GF-D8 (cell line): ENCODE data around the gene RELB.

ENCODE experiments used
- DNase-seq: peaks from one replicate; lab custom pipeline; 2025; lab: John Stamatoyannopoulos, UW

RELB gene

DNA sequence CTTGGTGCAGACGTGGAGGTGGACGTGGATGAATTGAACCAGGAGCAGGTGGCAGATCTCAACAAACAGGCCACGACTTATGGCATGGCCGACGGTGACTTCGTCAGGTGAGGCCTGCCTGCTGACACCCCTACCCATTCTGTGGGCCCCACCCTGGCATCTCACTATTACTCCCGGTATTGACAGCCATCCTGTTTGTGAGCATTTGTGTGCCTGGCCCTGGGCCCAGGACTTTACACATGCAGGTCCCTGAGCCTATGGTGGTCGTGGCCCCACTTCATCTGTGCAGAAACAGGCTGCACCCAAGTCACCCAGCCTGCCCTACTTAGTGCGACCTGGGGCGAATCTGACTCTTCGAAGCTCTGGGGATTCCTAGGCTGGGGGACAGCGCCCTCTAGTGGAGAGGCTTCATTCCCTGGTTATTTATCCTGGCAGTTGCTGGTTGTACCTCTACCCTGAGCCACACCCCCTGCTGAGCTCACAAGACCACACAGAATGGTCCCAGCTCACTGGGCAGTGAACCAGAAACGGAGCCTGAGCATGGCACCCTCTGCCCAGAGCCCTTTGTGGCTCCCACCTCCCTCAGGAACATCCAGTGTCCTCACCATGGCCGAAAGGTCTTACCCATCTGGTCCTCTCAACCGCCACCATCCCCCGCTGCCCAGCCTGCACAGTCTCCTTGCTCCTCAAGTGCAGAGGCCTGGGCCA, 58.1 kb downstream of the RELB start:
- no peak for DNase-seq

DNA sequence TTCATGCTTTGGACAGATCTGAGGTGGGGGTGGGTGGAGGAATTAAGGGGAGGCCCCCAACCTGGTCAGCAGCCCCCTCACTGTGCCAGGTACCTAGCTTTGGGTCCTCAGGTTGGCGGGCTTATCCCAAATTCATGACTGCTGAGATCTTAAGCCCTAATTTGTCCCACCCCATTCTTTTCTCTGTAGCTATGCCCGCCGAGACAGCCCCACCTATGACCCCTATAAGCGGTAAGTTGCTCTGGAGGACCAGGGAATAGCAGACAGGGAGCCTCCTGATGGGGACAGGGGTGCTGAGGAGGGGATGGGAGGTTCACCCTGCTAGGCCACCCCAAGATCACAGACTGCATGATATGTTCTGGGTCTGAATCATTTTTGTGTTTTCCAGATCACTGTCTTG, 60.7 kb downstream of the RELB start:
- no peak for DNase-seq

DNA sequence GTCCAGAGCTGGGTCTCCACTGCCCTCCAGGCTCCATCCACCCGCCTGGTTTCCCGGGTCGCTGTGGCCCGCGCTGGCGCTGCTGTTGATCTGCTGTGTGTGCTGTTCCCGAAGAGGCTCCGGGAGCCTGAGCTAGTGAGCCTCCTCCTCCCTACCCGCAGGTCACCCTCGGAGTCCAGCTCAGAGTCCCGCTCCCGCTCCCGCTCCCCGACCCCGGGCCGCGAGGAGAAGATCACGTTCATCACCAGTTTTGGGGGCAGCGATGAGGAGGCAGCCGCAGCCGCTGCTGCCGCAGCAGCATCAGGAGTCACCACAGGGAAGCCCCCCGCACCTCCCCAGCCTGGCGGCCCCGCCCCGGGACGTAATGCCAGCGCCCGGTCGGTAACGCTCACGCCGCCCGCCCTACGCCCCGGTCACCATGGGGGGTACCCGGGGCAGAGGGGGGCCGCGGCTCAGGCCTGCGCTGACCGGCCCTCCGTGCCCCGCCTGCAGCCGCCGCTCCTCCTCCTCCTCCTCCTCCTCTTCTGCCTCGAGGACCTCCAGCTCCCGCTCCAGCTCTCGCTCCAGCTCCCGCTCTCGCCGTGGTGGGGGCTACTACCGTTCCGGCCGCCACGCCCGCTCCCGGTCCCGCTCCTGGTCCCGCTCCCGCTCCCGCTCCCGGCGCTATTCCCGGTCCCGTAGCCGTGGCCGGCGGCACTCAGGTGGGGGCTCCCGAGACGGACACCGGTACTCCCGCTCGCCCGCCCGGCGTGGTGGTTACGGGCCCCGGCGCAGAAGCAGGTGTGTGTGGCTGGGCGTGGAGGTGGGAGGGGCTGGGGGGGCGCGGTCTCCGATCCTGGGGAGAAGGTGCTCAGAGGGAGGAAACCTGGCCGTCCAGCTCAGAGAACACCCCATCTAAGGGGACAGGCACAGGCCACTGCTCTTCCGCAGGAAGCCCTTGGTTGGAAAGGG, 62.9 kb downstream of the RELB start:
- DNase-seq, result no peak

DNA sequence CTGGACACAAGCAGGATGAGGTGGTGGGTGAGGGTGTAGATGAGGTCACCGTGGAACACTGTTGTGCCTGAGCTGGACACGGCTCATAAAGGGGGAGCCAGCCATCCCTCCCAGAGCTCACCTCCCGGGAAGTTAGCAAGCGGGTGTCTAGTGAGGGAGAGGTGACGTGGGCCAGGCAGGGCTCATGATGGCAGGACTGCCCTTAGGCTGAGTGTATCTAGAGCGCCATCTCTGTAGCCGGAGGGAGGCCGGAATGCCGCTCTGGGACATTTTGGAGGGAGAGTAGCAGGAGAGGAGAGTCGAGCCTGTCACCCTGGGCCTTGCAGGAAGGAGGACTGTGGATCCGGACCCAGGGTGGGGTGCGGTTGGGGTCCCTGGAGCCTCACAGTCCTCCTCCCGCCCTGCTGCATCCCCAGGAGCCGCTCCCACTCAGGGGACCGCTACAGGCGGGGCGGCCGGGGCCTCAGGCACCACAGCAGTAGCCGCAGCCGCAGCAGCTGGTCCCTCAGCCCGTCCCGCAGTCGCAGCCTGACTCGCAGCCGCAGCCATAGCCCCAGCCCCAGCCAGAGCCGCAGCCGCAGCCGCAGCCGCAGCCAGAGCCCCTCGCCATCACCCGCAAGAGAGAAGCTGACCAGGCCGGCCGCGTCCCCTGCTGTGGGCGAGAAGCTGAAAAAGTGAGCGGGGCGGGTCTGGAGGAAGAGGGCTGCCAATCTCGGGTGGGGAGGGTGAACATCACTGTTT, 65.8 kb downstream of the RELB start:
- DNase-seq, result no peak

DNA sequence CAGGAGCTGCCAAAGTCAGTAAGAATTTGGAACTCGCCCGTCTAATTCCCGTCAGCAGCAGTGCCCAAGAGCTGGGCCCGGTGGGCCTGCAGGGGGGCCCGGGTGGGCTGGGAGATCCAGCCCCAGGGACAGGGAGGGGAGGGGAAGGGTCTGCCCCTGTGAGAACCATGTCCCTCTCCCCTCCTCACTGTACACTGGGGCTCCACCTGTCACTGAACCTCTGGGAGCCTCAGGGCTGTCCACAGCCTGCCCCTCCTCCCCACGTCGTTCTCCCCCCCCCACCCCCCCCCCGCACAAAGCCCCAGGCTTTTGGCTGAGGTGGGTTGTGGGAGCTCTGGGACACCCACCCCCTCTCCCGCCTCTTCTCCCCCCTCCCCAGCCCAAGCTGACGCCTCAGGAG, 66.8 kb downstream of the RELB start:
- no peak for DNase-seq

DNA sequence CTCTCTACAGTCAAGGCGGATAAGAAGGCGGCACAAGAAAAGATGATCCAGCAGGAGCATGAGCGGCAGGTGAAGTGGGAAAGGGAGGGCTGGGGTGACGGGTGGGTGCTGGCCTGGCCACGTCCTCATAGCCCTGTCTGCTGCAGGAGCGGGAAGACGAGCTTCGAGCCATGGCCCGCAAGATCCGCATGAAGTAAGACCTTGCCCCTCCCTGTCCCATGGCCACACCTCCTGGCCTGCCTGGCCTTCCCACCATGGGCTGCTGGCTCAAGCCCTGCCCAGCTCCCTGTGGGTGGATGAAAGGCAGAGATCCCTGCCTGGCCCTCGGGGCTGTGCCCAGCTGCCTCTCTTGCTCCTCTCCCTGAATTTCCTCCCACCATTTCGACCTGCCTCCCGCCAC, 67.8 kb downstream of the RELB start:
- no peak for DNase-seq

DNA sequence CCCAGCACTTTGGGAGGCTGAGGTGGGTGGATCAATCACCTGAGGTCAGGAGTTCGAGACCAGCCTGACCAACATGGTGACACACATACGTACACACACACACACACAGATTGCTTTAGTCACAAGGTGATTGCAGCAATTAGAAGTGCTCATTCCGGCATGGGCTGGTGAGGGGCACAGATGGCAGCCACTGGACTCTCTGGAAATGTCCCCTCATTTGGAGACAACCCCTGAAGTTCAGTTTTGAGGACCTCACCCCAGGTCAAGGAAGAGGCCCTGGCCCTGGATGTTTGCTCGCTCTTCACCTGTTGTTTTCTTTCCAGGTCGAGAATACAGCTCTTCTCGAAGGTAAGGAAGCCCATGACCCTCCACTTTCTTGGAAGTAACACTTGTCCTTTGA, 69.0 kb downstream of the RELB start:
- no peak for DNase-seq

DNA sequence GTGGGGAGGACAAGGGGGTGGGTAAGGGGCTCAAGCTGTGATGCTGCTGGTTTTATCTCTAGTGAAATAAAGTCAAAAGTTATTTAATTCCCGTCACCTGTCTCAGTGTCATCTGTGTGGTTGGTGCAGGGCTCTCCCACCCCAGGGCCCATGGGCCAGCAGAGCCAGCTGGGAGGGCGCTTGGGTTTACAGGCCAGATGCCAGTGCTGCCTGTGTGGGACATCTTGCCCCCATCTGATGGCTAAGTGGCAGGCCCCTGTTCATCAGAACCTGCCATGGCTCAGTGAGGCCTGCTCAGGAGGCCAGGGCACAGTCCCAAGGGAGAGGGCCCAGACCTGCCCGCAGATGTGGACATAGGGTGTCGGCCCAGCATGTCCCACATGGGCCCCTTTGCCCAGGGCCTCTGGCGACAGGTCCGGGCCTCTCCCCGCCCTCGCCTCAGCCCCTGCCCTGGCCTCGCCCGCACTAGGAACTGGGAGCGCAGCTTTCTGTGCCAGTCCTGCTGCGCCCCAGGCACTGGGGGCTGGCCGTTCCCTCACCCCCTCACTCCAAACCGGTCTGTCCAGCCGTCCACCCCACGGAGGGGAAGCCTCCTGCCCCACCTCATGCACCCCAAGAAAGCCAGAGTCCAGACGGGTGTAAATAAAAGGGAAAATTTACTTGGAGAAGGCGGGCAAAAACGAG, 69.7 kb downstream of the RELB start:
- no peak for DNase-seq

DNA sequence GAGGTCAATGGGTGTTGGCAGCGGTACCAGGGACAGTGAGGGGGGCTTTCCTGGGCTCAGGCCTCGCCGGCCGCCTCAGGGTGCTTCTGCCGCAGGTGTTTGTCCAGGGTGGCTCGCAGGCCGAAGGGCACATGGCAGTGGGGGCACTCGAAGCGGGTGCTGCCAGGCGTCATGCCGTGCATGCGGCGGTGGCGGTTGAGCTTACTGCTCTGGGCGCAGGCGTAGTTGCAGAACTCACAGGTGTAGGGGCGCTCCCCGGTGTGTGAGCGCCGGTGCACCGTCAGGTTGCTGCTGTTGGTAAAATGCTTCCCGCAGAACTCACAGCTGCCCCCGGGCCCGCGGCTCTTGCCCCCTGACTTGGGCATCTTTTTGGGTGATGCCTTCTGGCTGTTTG, 70.3 kb downstream of the RELB start:
- DNase-seq, result no peak

DNA sequence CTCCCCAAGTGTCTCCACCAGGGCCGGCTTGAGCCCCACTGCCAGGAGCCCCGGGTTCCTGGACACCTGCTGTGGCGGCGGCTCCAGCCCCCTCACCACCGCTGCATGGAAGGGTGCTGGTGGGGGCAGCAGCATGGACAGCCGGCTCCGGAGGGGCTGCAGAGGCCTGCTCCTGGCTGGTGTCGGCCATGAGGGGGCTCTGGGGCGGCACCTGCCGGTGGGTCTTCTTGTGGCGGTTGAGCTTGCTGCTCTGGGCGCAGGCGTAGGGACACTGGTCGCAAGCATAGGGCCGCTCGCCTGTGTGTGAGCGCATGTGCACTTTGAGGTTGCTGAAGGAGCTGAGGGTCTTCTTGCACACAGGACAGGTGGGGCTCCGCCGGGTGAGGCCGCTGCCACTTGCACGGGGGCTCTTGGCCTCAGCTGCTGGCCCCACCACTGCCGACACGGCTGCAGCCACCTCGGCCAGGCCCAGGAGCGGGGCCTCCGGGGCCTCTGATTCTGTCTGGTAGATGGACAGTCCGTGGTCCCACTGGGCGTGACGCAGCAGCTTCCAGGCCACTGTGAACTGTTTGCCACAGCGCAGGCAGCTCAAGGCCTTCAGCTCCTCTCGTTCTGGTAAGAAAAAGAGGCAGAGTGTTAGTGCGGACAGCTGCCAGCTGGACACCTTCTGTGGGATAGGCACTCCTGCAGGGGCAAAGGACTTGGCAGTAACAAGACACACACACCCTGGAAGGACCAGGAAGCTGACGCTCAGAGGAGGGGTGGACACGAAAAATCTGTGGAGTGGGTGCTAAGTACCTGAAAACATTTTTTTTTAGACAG, 70.9 kb downstream of the RELB start:
- DNase-seq, result no peak

DNA sequence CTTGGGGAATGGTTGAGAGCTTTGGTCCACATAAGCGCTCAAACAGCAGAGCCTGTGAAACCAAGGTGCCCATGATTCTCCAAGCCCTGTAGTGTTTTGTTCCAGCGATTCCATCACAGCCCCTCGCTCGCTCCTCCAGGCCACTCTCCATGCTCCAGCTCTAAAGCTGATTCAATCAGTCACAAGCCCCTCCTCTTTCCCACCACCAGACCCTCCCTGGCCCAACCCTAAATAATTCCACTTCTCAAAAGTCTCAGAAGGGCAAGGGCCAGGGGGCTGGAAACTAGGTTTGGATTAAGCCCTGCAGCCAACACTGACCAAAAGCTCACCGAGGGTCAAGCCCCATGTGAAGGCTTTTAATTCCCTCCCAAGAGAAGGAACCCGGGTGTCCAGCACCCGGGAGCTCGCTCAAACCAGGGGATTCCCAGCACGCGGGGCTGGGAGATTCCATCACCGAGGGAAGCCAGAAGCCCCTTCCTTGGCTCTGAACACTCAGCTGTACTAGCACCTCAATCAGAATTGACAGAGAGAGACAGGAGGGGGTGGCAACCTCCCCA, 73.6 kb downstream of the RELB start:
- no peak for DNase-seq

DNA sequence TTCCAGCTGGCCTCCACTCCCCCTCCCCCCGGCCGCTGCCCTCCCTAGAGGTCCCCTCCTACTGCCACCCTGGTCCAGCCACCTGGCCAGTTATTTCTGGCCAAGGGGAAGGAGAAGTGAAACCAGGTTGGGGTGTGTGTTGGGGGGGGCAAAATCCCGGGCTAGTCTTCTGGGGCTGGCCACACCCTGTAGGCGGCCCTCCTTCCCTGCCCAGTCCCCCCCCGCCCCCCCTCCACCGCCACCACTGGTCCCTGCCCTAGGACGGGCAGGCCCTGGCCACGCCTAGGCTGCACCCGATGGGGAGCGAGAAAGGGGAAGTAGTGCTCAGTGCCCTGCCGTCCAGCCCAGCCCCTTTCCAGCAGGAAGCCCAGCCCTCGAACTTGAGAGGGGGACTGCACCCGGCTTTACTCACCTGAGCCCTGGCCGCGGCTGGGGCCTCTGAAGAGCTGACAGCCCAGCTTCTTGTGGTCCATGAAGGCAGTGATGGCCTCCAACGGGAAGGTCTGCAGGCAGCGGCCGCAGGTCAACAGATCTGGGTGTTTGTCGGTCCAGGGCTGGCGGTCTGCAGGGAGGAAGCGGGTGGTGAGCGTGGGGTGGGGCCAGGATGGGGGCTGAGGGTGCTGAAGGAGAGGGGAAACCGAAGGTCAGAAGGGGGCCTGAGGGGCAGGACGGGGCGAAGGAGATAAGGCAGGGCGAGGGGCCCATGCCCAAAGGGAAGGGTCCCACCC, 74.2 kb downstream of the RELB start:
- peak; percentile 76 for DNase-seq

DNA sequence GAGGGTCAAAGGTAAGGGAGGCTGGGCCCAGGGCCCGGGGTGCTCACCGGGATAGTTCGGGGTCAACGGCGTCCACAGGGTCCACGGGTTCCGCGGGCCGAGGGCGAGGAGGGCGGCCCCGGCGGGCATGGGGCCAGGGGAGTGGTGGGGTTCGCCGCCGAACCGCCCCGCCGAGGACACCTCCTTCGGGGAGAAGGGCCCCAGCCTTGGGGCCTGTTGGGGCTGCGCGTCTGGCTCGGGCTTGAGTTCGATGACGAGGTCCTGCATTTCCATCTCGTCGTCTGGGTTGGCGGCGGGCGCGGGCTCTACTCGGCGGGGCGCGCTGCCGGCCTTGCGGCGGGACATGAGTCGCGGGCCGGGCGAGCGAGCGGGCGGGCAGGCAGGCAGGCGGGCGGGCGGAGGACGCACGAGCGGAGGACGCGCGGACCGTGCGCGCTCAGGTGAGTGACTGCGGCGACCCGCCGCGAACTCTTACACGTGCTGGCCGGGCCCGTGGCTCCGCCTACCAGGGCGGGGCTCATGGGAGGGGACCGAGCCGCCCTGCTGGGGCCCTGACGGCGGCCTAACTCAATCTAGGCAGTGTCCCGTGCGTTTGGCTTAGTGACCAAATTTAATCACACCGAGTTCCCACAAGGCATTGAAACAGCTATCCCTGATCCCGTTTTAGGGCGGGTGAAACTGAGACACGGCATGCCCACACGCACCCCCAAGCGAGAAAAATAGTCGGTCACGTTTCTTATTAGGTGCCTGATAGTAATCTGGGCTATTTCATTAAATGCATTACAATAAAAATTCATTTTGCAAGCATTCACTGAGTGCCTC, 75.0 kb downstream of the RELB start, which contains the start of gene ZNF296:
TSS of gene ZNF296 (minus strand) at position 450 of the 822 bp plus-strand sequence. CDS start at position 345, 105 bp downstream.
- peak; percentile 64 for DNase-seq

DNA sequence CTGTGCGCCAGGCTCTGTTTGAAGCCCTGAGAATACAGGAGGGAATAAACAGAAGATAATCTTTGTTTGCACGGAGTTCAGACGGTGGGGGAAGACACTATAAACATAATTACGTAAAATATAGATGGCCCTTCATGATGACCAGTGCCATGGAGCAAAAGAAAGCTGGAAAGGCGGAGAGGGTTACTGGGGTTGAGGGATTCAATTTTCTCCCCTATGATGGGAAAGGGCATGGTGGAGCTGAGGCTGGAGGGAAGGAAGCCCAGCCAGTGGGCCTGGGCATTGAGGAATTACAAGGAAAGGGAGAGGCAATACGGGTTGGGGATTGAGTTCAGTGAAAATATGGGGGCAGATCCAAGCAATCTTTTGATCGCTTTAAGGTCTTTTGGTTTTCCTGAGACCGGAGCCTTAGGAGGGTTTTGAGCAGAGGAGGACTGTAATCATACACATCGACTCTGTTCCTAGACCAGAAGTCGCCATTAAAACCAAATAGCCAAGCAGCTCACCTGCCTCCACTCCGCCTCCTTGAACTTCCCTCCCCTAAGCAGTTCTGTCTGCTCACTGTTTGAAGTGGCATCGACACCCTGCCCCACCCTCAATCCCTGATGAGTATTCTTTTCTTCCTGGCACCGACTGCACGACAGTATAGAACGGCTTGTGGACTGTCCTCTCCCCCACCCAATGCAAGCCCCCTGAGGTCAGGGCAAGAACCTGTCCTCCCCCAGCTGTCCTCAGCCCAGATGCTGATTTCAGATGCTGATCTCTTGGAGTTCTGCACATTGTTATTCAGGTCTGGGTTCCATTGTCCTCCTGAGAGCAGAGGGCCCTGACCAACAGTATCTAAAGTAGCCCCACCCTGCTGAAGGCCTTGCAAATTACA, 75.8 kb downstream of the RELB start:
- no peak for DNase-seq

DNA sequence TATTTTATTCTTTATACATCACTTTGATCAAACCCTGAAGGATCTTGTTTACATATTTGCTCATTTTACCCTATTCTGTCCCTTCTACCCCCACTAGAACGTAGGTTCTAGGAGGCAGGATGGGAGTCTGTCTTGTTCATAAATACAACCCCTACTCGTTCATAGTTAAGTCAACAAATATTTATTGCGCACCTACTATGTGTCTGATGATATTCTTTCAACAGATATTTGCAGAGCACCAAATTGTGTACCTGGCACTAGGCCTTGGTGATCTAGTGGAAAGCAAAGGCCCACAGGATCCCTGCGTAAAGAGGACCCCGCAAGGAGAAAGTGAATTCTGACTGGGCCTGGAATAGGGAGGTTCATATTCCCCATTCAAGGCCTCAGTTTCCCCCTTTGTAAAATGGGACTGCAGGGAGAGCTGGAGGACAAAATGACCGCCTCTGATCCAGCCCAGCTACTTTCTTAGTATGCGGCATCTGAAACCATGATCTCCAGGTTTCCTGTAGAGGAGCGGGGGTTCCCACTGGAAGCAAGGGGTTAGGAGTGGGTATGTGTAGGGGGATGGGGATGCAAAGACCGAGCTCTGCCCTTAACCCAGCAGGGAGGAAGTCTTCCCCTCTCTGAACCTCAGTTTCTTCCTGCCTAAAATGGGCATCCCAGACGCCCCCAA, 77.3 kb downstream of the RELB start:
- no peak for DNase-seq

DNA sequence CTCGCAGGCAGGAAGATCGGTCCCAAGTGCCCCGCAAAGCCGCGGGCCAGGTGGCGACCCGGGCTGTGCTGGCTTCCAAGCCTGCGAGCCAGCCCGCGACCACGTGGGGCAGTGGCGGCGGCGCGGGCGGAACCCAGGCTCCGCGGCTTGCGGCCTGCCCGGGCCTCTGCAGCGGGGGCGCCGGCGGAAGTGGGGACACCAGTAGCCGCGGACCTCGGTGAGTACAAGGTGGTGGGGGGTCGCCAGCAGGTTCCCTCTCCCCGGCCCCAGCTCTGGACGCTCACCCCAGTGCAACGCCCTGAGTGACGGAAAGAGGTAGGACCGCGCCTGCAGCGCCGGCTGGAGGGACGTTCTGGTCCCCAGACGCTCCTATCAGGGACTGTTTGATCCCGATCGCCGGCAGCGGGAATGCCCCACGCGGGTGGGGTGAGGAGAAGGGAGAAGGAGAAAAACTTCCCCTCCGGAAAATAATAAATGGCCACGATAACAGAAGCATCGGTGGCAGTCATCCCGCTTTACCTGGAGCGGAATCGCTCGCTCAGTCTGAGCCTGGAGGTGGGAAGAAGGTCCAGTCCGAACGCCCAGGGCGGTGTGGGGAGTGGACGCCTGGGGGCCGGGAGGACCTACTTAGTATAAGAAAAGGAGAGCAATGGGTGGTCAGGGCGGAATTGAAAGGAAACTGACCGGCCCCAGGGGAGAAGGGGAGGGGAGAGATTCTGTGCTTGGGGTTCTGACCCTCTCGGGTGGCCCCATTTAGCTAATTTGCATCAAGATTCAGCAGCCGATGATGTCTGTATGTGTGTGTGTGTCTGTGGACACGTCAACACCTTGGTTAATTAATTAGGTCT, 78.0 kb downstream of the RELB start, which contains the start of gene GEMIN7:
TSS of gene GEMIN7 (plus strand) at position 198 of the 848 bp plus-strand sequence. CDS start 10,855 bp downstream, outside the sequence.
- peak; percentile 44 for DNase-seq
